HG02642 (cell line): ENCODE results near the gene AFF1.

Source experiments
- ATAC-seq: cut with Tn5 transposase; IDR thresholded peaks from one replicate; pipeline ENCODE4 v1.9.1; 2021; ENCODE audit warnings: mild to moderate bottlenecking; ENCODE audit not compliant: unreplicated experiment, poor library complexity

AFF1 gene

GRCh38 chr4:87180767-87181166, 246.0 kb downstream of the AFF1 start:
- ATAC-seq = no peak

- ATAC-seq = no peak
These were observed 250.5 kb downstream of the AFF1 start for GRCh38 chr4:87185146-87185870.

- ATAC-seq = no peak
These were observed 253.2 kb downstream of the AFF1 start for GRCh38 chr4:87188048-87188447.

GRCh38 chr4:87188932-87189331, 254.1 kb downstream of the AFF1 start:
- ATAC-seq = no peak
